Measurements from ENCODE around the gene SRMS. TPM values are rescaled to one million over a fixed set of nuclear protein-coding genes. Genes with fewer than 3 reads are reported as not detected.

Gene SRMS
- total and polyA plus RNA-seq, 4 donors: not detected

GRCh38 chr20:63493563-63494020 lies 54.0 kb downstream of the SRMS start (continued):
- TF ChIP-seq JUND (IDR thresholded peaks at IDR 0.05) (no peak), GABPA (IDR thresholded peaks at IDR 0.05 in 1 of 2, conservative IDR thresholded peaks at IDR 0.05 in 1 of 2) (no peak), FOXA2 (IDR thresholded peaks at IDR 0.05) (no peak), EGR1 (IDR thresholded peaks at IDR 0.05; ENCODE audit: low read depth in 2 of 2) (no peak), REST (IDR thresholded peaks at IDR 0.05) (no peak)

- WGBS: 91% methylated on average over 14 of the region's 14 CpGs
Measured at GRCh38 chr20:63492982-63493381, 54.6 kb downstream of the SRMS start.

GRCh38 chr20:63492518-63492917 lies 55.0 kb downstream of the SRMS start:
- no peak overlapping the region for H3K9ac ChIP-seq (ENCODE audit: low read depth in 1 of 2, low read length in 2 of 2)
- 82% methylated on average over 2 of the region's 2 CpGs for WGBS
- DNase-seq (ENCODE audit: low spot score): no peak
- H3K9me3 ChIP-seq (ENCODE audit: control insufficient read depth in 4 of 4, low read length in 3 of 4): no peaks in the 10 kb centered on the region
- H3K36me3 ChIP-seq (ENCODE audit: control insufficient read depth in 4 of 4, insufficient read depth in 3 of 4, low read depth in 1 of 4, low read length in 3 of 4): no peaks in the 10 kb centered on the region
- peaks cover 0 to 9% (median 6%) of the 10 kb centered on the region in 4 donors for H3K4me1 ChIP-seq (ENCODE audit: control insufficient read depth in 4 of 4, insufficient read depth in 4 of 4, low read length in 3 of 4)
- H3K27ac ChIP-seq (ENCODE audit: low read depth in 1 of 2, low read length in 2 of 2): no peak overlapping the region
- TF ChIP-seq HNF4A (conservative IDR thresholded peaks at IDR 0.05): no peak
- no peak for TF ChIP-seq JUND (IDR thresholded peaks at IDR 0.05)
- TF ChIP-seq YY1 (IDR thresholded peaks at IDR 0.05): no peak
- no peak for TF ChIP-seq SP1 (IDR thresholded peaks at IDR 0.05)
- TF ChIP-seq CTCF (IDR thresholded peaks at IDR 0.05; ENCODE audit: low read depth, low read length, missing input control): no peak
- TF ChIP-seq HNF4G (IDR thresholded peaks at IDR 0.05): no peak
- peaks cover 0 to 8% (median 3%) of the 10 kb centered on the region in 4 donors for H3K27me3 ChIP-seq (ENCODE audit: control insufficient read depth in 4 of 4, insufficient read depth in 4 of 4, low read length in 3 of 4)
- H3K4me3 ChIP-seq (ENCODE audit: low read depth in 1 of 3, low read length in 3 of 3): no peak overlapping the region

More at GRCh38 chr20:63492982-63493381, 54.6 kb downstream of the SRMS start:
- no peak overlapping the region for H3K4me3 ChIP-seq (ENCODE audit: low read depth in 1 of 3, low read length in 3 of 3)
- peaks cover 0 to 4% (median 3%) of the 10 kb centered on the region in 4 donors for H3K27me3 ChIP-seq (ENCODE audit: control insufficient read depth in 4 of 4, insufficient read depth in 4 of 4, low read length in 3 of 4)
- no peak overlapping the region for H3K27ac ChIP-seq (ENCODE audit: low read depth in 1 of 2, low read length in 2 of 2)
- H3K9me3 ChIP-seq (ENCODE audit: control insufficient read depth in 4 of 4, low read length in 3 of 4): no peaks in the 10 kb centered on the region
- DNase-seq (ENCODE audit: low spot score): no peak
- H3K4me1 ChIP-seq (ENCODE audit: control insufficient read depth in 4 of 4, insufficient read depth in 4 of 4, low read length in 3 of 4): peaks cover 0 to 9% (median 6%) of the 10 kb centered on the region in 4 donors
- H3K9ac ChIP-seq (ENCODE audit: low read depth in 1 of 2, low read length in 2 of 2): no peak overlapping the region
- no peaks in the 10 kb centered on the region for H3K36me3 ChIP-seq (ENCODE audit: control insufficient read depth in 4 of 4, insufficient read depth in 3 of 4, low read depth in 1 of 4, low read length in 3 of 4)
- no peak for TF ChIP-seq NR2F2 (IDR thresholded peaks at IDR 0.05)

All from liver (tissue), 9 donors.